HepG2 (cell line): ENCODE measurements around the gene TM4SF18.

ENCODE experiments used
- FOXK2 ChIP-seq: fragments of 450-650 bp; IDR thresholded peaks from 2 replicates; pipeline ENCODE4 v1.6.1; 2016
- POLR2AphosphoS5 ChIP-seq: IDR thresholded peaks from 2 replicates; pipeline ENCODE4 v1.6.1; 2012; ENCODE audit warnings: low read depth, low read length
- TBL1XR1 ChIP-seq: fragments of 150-350 bp; IDR thresholded peaks from 2 replicates; pipeline ENCODE4 v1.6.1; 2014; ENCODE audit warnings: borderline replicate concordance, low read length; ENCODE audit not compliant: partially characterized antibody
- ZBTB26 ChIP-seq: IDR thresholded peaks from 2 replicates; pipeline ENCODE4 v1.6.1; 2016; ENCODE audit warnings: missing compliant biosample characterization, missing genetic modification reagents, borderline replicate concordance
- ZNF18 ChIP-seq: sonication (generic); formaldehyde crosslinking; IDR thresholded peaks from 2 replicates; pipeline ENCODE4 v1.8.0; 2022; ENCODE audit warnings: mild to moderate bottlenecking, missing genetic modification reagents; ENCODE audit not compliant: insufficient replicate concordance
- ZNF180 ChIP-seq: sonication (generic); formaldehyde crosslinking; IDR thresholded peaks from 2 replicates; pipeline ENCODE4 v1.4.0; 2020; ENCODE audit warnings: low read depth, missing genetic modification reagents, borderline replicate concordance
- ZNF224 ChIP-seq: sonication (generic); formaldehyde crosslinking; IDR thresholded peaks from 2 replicates; pipeline ENCODE4 v1.5.0; 2020; ENCODE audit warnings: mild to moderate bottlenecking, missing genetic modification reagents

- TF ChIP-seq POLR2AphosphoS5 = no peak
- TF ChIP-seq ZNF224 (CRISPR knock-in tag) = no peak
- no peak for TF ChIP-seq ZNF18
- no peak for TF ChIP-seq TBL1XR1
- TF ChIP-seq ZNF180 (CRISPR knock-in tag) = no peak
- 0 out of 2 replicates have a peak, but pooled peaks have one; percentile 11 for TF ChIP-seq ZBTB26 (CRISPR knock-in tag)
- no peak for TF ChIP-seq FOXK2
Measured at GRCh38 chr3:149339931-149340309, 6.5 kb upstream of the TM4SF18 start.
